GM04503 (cell line): ENCODE data around the gene NMU.
"Not testable (repeated sequence)": the region's sequence is repeated elsewhere in the genome, so short reads cannot be mapped to it uniquely, and the experiment has no call there.

ENCODE experiments used
- DNase-seq: peaks from one replicate; pipeline ENCODE4 v3.0.0-alpha.2; 2012; ENCODE audit warnings: low read depth

The NMU gene

DNA sequence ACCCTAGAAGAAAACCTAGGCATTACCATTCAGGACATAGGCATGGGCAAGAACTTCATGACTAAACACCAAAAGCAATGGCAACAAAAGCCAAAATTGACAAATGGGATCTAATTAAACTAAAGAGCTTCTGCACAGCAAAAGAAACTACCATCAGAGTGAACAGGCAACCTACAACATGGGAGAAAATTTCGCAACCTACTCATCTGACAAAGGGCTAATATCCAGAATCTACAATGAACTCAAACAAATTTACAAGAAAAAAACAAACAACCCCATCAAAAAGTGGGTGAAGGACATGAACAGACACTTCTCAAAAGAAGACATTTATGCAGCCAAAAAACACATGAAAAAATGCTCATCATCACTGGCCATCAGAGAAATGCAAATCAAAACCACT is 12.0 kb downstream of the NMU start:
- DNase-seq = not testable (repeated sequence)

DNA sequence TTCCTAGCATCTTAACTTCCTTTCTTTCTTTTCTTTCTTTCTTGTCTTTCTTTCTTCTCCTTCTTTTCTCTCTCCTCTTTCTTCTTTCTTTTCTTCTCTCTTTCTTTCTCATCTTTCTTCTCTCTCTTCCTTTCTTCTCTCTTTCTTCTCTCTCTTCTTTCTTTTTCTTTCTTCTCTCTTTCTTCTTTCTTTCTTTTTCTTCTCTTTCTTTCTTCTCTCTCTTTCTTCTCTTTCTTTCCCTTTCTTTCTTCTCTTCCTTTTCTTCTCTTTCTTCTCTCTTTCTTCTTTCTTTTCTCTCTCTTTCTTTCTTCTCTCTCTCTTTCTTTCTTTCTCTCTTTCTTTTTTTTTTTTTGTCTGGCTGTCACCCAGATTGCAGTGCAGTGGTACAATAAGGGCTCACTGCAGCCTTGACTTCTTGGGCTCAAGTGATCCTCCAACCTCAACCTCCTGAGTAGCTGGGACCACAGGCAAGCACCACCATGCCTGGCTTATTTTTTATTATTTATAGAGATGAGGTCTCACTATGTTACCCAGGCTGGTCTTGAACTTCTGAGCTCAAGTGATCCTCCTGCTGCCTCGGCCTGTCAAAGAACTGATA is 17.5 kb downstream of the NMU start:
- DNase-seq = no peak

DNA sequence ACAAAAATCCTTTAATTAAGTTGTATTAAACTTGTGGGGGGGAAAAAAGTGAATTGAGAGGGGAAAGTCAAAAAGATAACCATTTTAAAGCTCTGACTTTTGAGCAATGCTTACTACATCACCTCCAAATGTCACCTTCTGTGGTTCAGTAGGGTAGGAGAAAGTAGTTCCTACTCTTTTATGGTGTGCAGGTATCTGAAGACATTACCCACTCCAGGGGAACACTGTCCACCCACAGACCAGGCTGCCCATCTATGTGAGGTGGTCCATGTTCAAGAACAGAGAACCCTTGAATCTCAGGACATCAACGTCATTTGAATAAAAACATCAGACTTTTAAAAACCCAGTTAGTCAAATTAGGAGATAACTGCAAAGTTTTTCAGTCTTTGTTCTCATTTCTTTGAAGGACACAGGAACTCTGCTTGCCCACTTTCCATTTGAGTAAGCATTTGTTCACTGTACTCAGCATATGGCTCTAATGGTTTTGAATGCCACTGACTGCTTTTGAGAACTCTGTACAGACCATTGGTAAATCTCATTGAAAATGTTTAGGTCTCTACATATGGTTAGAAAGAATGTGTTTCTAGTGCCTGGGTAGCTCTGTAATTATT is 18.4 kb downstream of the NMU start:
- DNase-seq = no peak

DNA sequence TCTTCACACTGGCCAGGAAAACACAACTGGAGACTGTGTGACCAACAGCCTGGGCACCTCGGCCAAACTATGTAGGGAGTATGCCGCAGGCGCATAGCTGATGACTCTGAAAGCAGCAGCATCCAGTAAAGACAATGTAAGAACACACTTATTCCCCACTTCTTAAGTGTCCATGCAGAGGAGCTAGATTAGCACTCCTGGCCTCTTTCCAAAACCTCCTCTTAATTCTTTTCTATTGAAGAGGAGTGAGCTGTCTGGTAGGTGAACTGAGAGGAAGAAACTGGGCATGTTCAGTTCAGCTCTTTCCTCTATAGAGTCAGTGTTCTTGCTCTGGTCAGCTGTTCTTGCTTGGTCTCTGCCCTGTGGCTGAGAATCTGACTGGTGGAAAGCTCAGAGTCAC is 21.1 kb downstream of the NMU start:
- DNase-seq = no peak

DNA sequence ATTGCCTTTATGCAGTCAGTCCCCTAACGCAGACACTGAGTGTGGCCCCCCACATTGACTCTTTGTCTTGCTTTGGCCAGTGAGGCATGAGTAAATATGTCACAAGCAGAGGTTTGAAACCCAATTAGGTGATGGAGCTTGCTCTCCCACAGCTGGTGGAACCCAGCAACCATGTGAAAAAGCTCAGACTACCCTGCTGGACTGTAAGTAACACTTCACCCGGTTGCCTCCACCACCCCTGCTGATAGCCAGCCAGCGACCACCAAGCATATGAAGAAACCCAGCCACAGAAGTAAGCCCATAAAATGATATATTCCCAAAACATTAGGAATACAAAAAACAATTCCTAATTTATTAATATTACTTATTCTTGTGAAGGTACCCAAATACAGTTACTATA is 22.5 kb downstream of the NMU start:
- DNase-seq = no peak

DNA sequence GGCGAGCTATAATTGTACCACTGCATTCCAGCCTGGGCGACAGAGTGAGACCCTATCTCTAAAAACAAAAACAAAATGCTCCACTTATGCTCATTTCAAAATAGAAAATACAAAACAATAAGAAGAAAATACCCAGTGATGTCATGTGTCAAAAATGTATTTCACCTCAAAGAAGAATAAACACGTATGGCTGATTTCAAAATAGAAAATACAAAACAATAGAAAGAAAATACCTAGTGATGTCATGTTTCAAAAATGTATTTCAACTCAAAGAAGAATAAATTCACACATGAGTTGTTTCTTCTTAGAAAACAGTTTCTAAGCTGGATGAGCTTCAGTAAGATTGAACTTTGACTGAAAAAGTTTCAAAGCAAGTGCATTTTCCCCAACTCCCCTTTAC is 23.8 kb downstream of the NMU start:
- no peak for DNase-seq

DNA sequence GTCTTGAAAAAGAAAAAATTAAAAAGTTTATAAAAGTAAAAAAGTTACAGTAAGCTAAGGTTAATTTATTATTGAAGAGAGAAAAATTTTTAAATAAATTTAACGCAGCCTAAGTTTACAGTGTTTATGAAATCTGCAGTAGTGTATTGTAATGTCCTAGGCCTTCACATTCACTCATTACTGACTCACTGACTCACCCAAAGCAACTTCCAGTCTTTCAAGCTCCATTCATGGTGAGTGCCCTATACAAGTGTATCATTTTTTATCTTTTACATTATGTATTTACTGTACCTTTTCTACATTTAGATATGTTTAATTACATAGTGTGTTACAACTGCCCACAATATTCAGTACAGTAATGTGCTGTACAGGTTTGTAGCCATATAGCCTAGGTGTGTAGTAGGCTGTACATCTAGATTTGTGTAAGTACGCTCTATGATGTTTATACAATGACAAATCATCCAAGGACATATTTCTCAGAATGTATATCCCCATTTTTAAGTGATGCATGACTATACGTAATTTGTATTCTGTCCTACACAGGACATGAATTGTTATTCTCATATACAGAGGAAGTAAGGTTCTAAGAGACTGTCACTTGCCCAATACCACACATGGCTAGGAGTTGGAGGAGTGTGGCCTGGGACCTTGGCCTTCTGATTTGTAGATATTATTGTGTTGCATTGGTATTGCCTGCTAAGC is 24.6 kb downstream of the NMU start:
- no peak for DNase-seq

DNA sequence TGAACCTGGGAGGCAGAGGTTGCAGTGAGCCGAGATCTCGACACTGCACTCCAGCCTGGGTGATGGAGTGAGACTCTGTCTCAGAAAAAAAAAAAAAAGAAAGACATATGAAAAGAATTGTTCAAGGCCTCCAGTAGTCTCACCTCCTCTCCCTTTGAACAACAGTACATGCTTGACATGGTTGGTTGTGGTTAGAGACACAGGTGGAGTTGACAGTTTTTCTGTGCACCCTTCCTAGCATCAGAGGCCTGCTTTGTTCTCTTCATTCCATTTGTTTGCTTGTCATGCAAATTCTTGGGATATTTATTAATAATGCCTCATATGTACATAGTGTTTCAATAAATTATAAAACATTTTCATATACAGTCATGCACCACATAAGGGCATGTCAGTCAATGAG is 25.7 kb downstream of the NMU start:
- DNase-seq = no peak

DNA sequence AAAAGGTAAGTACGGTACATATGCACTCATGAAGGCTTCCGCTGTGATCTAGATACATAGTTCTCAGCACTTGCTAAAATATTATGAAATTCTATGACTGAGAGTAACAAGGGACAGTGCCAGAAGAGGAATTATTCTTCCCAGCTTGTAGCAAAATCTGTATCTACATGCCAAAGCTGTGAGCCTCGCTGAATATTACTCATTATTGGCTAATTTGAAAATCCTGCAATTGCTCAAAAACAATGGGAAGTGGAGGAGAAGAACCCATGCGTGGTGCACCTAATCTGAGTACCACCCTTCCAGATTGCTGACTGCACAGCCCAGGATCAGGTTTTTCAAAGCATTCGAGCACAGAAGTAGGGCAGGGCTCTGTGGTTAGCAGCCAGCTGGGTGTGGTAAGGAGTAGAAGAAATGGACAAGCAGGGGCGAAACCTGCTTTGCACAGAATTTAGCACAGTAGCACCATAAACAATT is 26.7 kb downstream of the NMU start:
- DNase-seq = peak; percentile 34

DNA sequence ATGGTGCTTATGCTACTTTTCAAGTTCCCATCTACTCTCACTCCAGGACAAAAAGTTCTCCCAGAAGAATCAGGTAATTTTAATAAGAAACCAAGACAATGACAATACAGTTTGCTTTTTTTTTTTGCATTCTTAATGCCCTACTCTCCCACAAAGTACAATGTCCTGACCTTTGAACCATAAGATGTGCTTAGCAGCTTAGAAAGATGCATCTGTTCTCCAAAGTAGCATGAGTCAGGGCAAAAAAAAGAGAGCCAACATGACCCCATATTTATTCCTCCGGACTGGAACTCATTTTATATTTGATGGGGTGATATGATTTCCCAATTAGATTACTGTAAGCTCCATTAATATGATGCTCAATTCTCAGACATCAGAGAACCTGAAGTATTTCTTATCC is 27.5 kb downstream of the NMU start:
- DNase-seq = no peak

DNA sequence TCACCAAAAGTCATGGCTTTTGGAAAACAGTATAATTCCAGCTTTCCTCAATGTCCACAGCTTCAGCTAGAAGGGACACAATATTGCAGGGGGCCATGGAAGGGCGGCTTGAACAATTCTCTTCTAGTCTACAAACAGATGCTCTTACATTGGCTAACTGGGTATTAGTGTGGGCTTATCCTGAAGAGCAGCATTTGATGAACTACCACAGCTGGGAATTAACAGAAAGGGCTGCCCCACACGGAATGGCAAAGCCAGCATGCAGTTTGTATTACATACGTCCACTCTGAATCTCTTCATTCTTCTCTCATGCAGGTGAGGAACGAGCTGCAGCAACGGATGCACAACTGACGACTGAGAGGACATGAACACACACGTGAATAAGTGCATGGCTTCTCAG is 31.1 kb downstream of the NMU start:
- DNase-seq = no peak

DNA sequence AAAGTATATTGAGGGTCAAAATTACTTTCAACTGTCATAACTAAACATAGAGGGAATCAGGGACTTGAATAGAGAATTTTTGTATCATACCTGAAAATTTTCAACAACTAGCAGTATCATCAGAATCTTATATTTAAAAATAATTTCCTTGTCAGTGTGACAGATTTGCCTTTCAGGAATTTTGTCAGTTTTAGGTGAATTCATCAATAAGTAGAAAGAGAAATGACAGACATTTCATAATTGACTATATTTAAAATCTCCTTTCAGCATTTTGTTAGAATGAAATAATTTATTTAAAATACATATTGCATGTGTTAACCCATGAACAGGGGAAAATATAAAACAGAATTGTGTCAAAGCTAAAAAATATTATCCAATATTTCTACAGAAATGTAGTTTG is 35.5 kb downstream of the NMU start:
- no peak for DNase-seq

DNA sequence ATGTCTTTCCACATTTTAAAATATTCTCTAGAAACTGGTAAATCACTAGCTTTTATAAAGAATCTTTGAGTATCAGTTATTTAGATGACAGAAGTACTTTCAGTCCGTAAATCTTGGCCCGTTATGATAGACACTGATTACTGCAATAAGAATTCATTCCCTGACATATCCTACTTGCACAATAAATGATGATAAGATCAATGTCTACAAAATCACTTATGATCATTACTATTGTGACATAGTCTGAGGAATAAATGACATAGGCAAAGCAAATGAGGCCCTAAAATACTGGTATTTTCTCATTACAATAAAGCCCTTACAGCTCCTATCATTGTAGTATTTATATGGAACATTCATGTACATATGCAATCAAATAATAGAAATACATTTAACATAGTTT is 37.5 kb downstream of the NMU start:
- no peak for DNase-seq

DNA sequence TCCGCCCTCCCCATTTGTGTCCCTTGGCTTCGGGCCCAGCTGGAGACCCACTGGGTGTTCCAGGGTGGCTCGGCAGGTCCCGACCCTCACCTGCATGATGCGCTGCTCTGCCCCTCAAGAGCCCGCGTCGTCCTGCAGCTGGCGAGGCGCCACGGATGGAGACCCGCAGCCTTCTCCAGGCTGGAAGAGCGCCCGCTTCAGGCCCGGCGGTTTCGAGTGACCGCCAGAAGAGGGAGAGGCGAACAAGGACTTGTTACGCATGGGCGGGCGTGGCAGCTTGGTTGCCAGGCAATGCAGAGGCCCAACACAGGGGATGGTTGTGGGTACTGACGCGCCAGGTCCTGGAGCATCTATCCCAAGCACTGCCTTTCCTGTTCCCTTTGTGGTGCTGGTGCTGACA is 44.1 kb downstream of the NMU start, which contains the start of gene PDCL2:
PDCL2 (minus strand) TSS at position 232 of the 400 bp plus-strand sequence; CDS start at position 96, 136 bp downstream.
- no peak for DNase-seq

DNA sequence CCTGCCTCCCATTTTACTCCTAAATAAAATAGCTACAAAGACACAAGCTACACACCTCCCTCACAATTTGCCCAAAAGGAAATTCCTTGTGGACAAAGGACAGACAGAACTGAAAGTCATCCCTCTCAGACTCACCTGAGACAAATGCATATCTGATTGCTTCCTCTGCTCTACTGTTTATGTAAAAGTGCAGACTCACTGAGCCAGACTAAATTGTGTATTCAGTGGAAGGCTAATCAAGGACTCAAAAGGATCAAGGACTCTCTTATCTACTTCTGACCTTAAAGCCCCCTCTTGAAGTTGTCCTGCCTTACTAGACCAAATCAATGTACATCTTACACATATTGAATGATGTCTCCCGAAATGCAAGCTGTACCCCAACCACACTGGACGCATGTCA is 47.9 kb downstream of the NMU start:
- DNase-seq = no peak

DNA sequence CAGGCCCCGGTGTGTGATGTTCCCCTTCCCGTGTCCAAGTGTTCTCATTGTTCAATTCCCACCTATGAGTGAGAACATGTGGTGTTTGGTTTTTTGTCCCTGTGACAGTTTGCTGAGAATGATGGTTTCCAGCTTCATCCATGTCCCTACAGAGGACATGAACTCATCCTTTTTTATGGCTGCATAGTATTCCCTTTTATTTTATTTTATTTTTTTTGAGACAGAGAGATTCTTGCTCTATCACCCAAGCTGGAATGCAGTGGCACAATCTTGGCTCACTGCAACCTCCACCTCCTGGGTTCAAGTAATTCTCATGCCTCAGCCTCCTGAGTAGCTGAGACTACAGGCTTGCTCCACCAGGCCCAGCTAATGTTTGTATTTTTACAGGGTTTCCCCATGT is 53.3 kb downstream of the NMU start:
- not testable (repeated sequence) for DNase-seq

DNA sequence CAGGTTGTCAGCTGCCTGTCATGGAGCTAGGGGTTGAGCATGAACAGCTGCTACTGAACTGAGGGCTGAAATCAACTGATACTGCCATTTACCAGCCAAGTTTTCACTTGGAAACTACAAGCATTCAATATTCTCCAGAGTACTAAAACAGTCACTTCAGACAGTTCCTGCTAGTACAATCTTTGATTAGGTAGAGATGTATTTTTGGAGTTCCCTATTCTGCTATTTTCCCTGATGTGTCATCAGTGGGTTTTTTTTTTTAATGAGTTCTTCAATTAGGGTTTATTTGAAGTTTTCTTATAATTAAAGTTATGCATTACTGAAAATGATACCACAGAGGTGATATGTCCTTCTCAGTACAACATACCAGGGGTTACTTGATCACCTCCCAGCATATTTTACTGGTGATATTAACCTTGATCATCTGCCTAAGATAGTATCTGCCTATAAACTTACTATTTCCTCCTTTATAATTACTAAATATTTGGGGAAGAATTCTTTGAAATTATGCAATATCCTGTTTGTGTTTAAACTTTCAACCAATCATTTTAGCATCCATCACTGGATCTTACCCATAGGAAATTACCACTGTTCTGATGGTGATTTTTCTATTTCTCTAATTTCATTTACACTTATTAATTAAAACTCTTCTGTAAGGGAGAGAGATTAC is 57.6 kb downstream of the NMU start:
- DNase-seq = no peak

DNA sequence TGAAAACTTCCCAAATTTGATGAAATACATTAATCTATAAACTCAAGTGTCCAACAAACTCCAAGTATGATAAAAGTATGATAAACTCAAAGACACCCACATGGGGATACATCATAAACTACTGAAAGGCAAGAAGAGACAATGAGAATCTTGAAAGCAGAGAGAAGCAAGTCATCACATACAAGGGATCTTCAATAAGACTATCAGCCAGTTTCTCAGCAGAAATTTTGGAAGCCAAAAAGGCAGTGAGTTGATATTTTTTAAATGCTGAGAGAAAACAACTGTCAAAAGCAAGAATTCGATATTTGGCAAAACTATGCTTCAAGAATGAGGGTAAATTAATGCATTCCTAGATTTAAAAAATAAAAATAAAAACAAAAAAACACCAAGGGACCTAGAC is 60.6 kb downstream of the NMU start:
- no peak for DNase-seq

DNA sequence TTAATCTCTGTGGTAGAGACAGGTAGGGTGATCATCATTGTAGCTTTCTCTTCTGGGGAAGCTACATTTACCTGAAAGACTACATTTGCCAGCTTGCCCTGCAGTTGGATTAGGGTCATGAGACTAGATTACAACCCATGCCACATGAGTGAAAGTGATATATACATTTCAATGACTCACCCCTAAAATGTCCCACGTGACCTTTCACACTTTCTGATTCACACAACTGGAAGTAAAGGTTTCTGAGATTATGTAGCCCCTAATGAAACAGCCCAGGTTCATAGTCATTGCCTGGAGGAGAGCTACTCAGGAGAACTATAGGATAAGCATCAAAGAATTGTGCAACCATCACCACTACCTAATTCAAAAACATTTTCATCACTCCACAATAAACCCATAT is 61.8 kb downstream of the NMU start:
- DNase-seq = no peak

DNA sequence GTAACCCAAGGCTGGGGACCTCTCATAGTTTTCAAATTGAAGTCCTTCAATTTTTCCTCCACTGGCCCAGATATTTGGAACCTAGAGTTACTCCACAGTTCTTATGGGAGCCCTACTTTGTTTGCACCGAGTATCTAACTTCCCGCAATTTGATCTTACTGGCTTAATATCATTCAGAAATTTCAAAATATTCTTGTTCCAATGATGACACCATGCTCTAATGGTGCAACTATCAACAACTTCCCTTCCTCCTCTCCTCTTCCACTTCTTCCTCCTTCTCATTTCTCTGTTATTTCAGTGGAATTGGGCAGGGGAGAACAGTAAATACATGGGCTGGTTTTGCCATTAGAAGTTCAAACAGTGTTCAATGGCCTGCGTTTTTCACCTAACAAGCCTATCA is 64.3 kb downstream of the NMU start:
- no peak for DNase-seq

DNA sequence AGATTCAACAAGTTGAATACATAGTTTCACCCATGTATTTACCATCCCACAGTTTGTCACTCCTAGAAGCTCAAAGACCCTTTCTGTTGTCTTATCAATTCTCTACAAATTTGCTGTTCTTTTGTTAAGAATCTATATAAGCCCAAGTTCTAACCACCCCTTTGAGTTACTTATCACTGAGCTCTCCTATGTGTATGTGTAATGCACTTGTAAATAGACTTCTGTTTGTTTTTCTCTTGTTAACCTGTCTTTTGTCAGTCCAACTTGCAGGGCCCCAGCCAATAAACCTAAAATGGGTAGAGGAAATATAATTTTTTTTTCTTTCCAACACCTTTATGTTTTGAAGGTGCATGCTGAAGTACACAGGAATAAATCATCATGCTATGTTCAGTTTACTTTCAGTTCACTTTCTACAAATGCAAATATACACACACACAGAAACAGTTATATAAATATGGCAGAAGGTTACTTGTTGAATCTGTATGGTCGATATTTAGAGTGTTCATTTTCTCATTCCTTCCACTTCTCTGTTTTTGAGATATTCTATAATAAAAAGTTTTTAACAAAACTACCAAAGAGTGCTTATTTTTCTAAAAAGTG is 67.1 kb downstream of the NMU start:
- DNase-seq = no peak

DNA sequence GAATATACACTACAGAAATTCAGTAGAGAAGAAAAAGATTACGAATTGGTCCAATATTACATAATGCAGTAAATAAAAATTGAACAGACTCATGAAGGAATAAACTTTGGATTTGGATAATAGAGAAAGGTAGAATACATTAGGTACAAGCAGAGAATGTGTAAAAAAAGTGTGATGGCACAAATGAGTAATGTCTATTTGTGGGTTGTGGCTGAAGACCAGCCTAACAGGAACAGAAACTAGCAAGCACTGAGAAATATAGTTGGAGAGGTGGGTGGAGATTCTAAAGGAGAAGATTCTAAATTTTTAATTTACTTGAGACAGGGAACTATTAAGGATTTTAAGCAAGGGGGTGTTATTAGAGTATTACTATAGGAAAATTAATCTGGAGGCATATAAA is 74.2 kb downstream of the NMU start:
- DNase-seq = no peak

DNA sequence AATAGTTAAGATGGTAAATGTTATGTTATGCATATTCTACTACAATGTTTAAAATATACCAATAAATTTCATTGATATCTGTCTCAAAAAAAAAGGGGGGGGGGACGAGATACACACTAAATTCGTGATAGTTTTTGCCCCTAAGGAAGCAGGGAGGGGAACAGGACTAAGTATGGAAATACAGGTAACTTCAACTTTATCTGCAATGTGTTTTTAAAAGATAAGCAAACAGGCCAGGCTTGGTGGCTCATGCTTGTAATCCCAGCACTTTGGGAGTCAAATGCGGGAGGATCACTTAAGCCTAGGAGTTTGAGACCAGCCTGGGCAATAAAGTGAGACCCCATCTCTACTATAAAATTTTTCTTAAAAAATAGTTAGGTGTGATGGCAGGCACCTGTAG is 76.0 kb downstream of the NMU start:
- DNase-seq = no peak
